Stimulated activated naive B cell treated with anti-CD40 and anti-IgM and Interleukin-4, amounts not matched to agents 10 μg/mL and 1 μg/mL and 100 μg/mL, for 72 hours (primary cell): ENCODE results near the gene RNFT2.

Source experiments
- ATAC-seq, 2 donors: fragments of 150-1000 bp; cut with Tn5 transposase; replicated peaks; 2 replicates each; pipeline ENCODE4 v1.10.0; 2021; ENCODE audit warnings: moderate library complexity in 1 of 2
- DNase-seq: peaks from one replicate; pipeline ENCODE4 v3.0.0; 2021
- H3K27ac Mint-ChIP-seq: one replicate; pipeline ENCODE4 v1.8.0; 2022; ENCODE audit warnings: mild to moderate bottlenecking, mixed read lengths
- H3K27me3 Mint-ChIP-seq, 2 donors: one replicate each; pipeline ENCODE4 v1.8.0; 2022; ENCODE audit warnings: mixed read lengths in 2 of 2
- H3K36me3 Mint-ChIP-seq, 2 donors: one replicate each; pipeline ENCODE4 v1.8.0; 2022; ENCODE audit warnings: mixed read lengths in 2 of 2, mild to moderate bottlenecking in 1 of 2
- H3K4me1 Mint-ChIP-seq, 2 donors: one replicate each; pipeline ENCODE4 v1.8.0; 2022; ENCODE audit warnings: mixed read lengths in 2 of 2, mild to moderate bottlenecking in 1 of 2
- H3K4me3 Mint-ChIP-seq, 2 donors: one replicate each; pipeline ENCODE4 v1.8.0; 2022; ENCODE audit warnings: mild to moderate bottlenecking in 2 of 2, mixed read lengths in 2 of 2, moderate library complexity in 1 of 2
- H3K9me3 Mint-ChIP-seq, 2 donors: one replicate each; pipeline ENCODE4 v1.8.0; 2022; ENCODE audit warnings: mixed read lengths in 2 of 2, mild to moderate bottlenecking in 1 of 2

Gene RNFT2

GRCh38 chr12:116863275-116863767, 125.2 kb downstream of the RNFT2 start:
- no peak overlapping the region for H3K4me3 Mint-ChIP-seq
- H3K9me3 Mint-ChIP-seq, result peaks cover 0 to 5% of the 10 kb centered on the region in 2 donors
- H3K36me3 Mint-ChIP-seq, result peaks cover 0 to 3% of the 10 kb centered on the region in 2 donors
- peak overlapping the region; percentile 51 for H3K27ac Mint-ChIP-seq
- DNase-seq (no peak), ATAC-seq (peak in 1 of 2 donors; percentile 35)
- H3K4me1 Mint-ChIP-seq, result peaks cover 23 to 49% of the 10 kb centered on the region in 2 donors
- H3K27me3 Mint-ChIP-seq, result no peaks in the 10 kb centered on the region

GRCh38 chr12:116864371-116865160, 126.5 kb downstream of the RNFT2 start:
- H3K27me3 Mint-ChIP-seq, result no peaks in the 10 kb centered on the region
- ATAC-seq (no peak), DNase-seq (no peak)
- peaks cover 0 to 5% of the 10 kb centered on the region in 2 donors for H3K9me3 Mint-ChIP-seq
- peaks cover 0 to 3% of the 10 kb centered on the region in 2 donors for H3K36me3 Mint-ChIP-seq
- H3K4me3 Mint-ChIP-seq, result no peak overlapping the region
- peak overlapping the region; percentile 53 for H3K27ac Mint-ChIP-seq
- peaks cover 22 to 42% of the 10 kb centered on the region in 2 donors for H3K4me1 Mint-ChIP-seq

GRCh38 chr12:116867523-116867922, 129.4 kb downstream of the RNFT2 start:
- Mint-ChIP-seq H3K9me3 (no peaks in the 10 kb centered on the region), H3K27ac (no peak overlapping the region), H3K4me1 (peaks cover 2 to 17% of the 10 kb centered on the region in 2 donors), H3K27me3 (no peaks in the 10 kb centered on the region), H3K36me3 (no peaks in the 10 kb centered on the region), H3K4me3 (no peak overlapping the region)
- DNase-seq (no peak), ATAC-seq (no peak)

- no peak overlapping the region for H3K4me3 Mint-ChIP-seq
- ATAC-seq (no peak), DNase-seq (no peak)
- H3K27me3 Mint-ChIP-seq, result no peaks in the 10 kb centered on the region
- no peak overlapping the region for H3K27ac Mint-ChIP-seq
- H3K4me1 Mint-ChIP-seq, result no peaks in the 10 kb centered on the region
- peaks cover 3 to 6% of the 10 kb centered on the region in 2 donors for H3K9me3 Mint-ChIP-seq
- H3K36me3 Mint-ChIP-seq, result peaks cover 0 to 2% of the 10 kb centered on the region in 2 donors
Measured at GRCh38 chr12:116870306-116870705, 132.2 kb downstream of the RNFT2 start.

GRCh38 chr12:116874324-116874995, 136.3 kb downstream of the RNFT2 start:
- H3K9me3 Mint-ChIP-seq, result peaks cover 3 to 6% of the 10 kb centered on the region in 2 donors
- peaks cover 13 to 16% of the 10 kb centered on the region in 2 donors for H3K27me3 Mint-ChIP-seq
- no peak overlapping the region for H3K4me3 Mint-ChIP-seq
- H3K4me1 Mint-ChIP-seq, result peaks cover 8 to 14% of the 10 kb centered on the region in 2 donors
- ATAC-seq, result no peak
- no peak for DNase-seq
- H3K27ac Mint-ChIP-seq, result no peak overlapping the region
- peaks cover 0 to 4% of the 10 kb centered on the region in 2 donors for H3K36me3 Mint-ChIP-seq

GRCh38 chr12:116876151-116876869, 138.2 kb downstream of the RNFT2 start:
- Mint-ChIP-seq H3K9me3 (peaks cover 3 to 6% of the 10 kb centered on the region in 2 donors), H3K4me1 (peaks cover 18 to 28% of the 10 kb centered on the region in 2 donors), H3K36me3 (peaks cover 0 to 4% of the 10 kb centered on the region in 2 donors), H3K27me3 (peaks cover 25 to 30% of the 10 kb centered on the region in 2 donors), H3K4me3 (no peak overlapping the region), H3K27ac (no peak overlapping the region)
- DNase-seq (no peak), ATAC-seq (no peak)

- Mint-ChIP-seq H3K27me3 (peaks cover 41 to 55% of the 10 kb centered on the region in 2 donors), H3K4me1 (peaks cover 30 to 45% of the 10 kb centered on the region in 2 donors), H3K4me3 (peak overlapping the region; percentile 85 to 89), H3K9me3 (peaks cover 3 to 6% of the 10 kb centered on the region in 2 donors), H3K27ac (peak overlapping the region; percentile 85), H3K36me3 (peaks cover 0 to 4% of the 10 kb centered on the region in 2 donors)
- ATAC-seq (peak in 1 of 2 donors; percentile 7), DNase-seq (no peak)
Measured at GRCh38 chr12:116878567-116879508, 140.7 kb downstream of the RNFT2 start.

- H3K36me3 Mint-ChIP-seq, result peaks cover 0 to 4% of the 10 kb centered on the region in 2 donors
- H3K9me3 Mint-ChIP-seq, result peaks cover 1 to 2% of the 10 kb centered on the region in 2 donors
- peaks cover 43 to 56% of the 10 kb centered on the region in 2 donors for H3K27me3 Mint-ChIP-seq
- H3K4me1 Mint-ChIP-seq, result peaks cover 30 to 45% of the 10 kb centered on the region in 2 donors
- H3K4me3 Mint-ChIP-seq, result peak overlapping the region; percentile 85 to 89
- DNase-seq (no peak), ATAC-seq (peak; percentile 22 to 37)
- H3K27ac Mint-ChIP-seq, result peak overlapping the region; percentile 85
Measured at GRCh38 chr12:116879509-116880212, 141.5 kb downstream of the RNFT2 start.

GRCh38 chr12:116880213-116880816, 142.2 kb downstream of the RNFT2 start:
- DNase-seq (no peak), ATAC-seq (peak in 1 of 2 donors; percentile 9)
- peaks cover 0 to 2% of the 10 kb centered on the region in 2 donors for H3K36me3 Mint-ChIP-seq
- peak overlapping the region; percentile 80 for H3K27ac Mint-ChIP-seq
- H3K9me3 Mint-ChIP-seq, result no peaks in the 10 kb centered on the region
- peak overlapping the region; percentile 85 to 89 for H3K4me3 Mint-ChIP-seq
- H3K4me1 Mint-ChIP-seq, result peaks cover 30 to 51% of the 10 kb centered on the region in 2 donors
- peaks cover 43 to 56% of the 10 kb centered on the region in 2 donors for H3K27me3 Mint-ChIP-seq

- peaks cover 30 to 52% of the 10 kb centered on the region in 2 donors for H3K4me1 Mint-ChIP-seq
- H3K27me3 Mint-ChIP-seq, result peaks cover 43 to 56% of the 10 kb centered on the region in 2 donors
- peak; percentile 77 to 85 for ATAC-seq
- peak overlapping the region; percentile 80 for H3K27ac Mint-ChIP-seq
- no peaks in the 10 kb centered on the region for H3K9me3 Mint-ChIP-seq
- H3K36me3 Mint-ChIP-seq, result peaks cover 0 to 2% of the 10 kb centered on the region in 2 donors
- peak overlapping the region; percentile 85 to 89 for H3K4me3 Mint-ChIP-seq
- peak; percentile 50 for DNase-seq
Measured at GRCh38 chr12:116880817-116881324, 142.8 kb downstream of the RNFT2 start.

GRCh38 chr12:116881325-116881876, 143.3 kb downstream of the RNFT2 start, which contains the start of gene HRK:
HRK (minus strand) TSS chr12:116881441; CDS start chr12:116881307, 134 bp downstream.
- peaks cover 0 to 2% of the 10 kb centered on the region in 2 donors for H3K36me3 Mint-ChIP-seq
- ATAC-seq (peak in 1 of 2 donors; percentile 16), DNase-seq (no peak)
- H3K4me1 Mint-ChIP-seq, result peaks cover 30 to 52% of the 10 kb centered on the region in 2 donors
- H3K4me3 Mint-ChIP-seq, result peak within 1 kb of the TSS; percentile 85 to 89
- H3K27ac Mint-ChIP-seq, result peak within 1 kb of the TSS; percentile 80
- H3K9me3 Mint-ChIP-seq, result no peaks in the 10 kb centered on the region
- H3K27me3 Mint-ChIP-seq, result peaks cover 39 to 53% of the 10 kb centered on the region in 2 donors
